GM19240 (cell line): ENCODE data around the gene ASB13.
"Not testable (repeated sequence)": the region's sequence is repeated elsewhere in the genome, so short reads cannot be mapped to it uniquely, and the experiment has no call there.

Experiments
- DNase-seq: peaks from one replicate; pipeline ENCODE4 v3.0.0; 2011; ENCODE audit warnings: low spot score; ENCODE audit not compliant: insufficient read length

ASB13 gene

GRCh38 chr10:5608608-5609220 lies 57.7 kb downstream of the ASB13 start:
- no peak for DNase-seq

- DNase-seq, result no peak
Observed at GRCh38 chr10:5607594-5607993, 58.8 kb downstream of the ASB13 start.

- no peak for DNase-seq
Observed at GRCh38 chr10:5606864-5607263, 59.5 kb downstream of the ASB13 start.

GRCh38 chr10:5606321-5606720 lies 60.1 kb downstream of the ASB13 start:
- no peak for DNase-seq

- DNase-seq, result no peak
Observed at GRCh38 chr10:5604961-5605360, 61.4 kb downstream of the ASB13 start.

GRCh38 chr10:5604236-5604925 lies 62.0 kb downstream of the ASB13 start:
- DNase-seq, result no peak

- DNase-seq, result no peak
Observed at GRCh38 chr10:5603848-5604170, 62.6 kb downstream of the ASB13 start.

GRCh38 chr10:5603091-5603847 lies 63.1 kb downstream of the ASB13 start:
- DNase-seq, result no peak

GRCh38 chr10:5601826-5602495 lies 64.4 kb downstream of the ASB13 start:
- no peak for DNase-seq

GRCh38 chr10:5600908-5601307 lies 65.5 kb downstream of the ASB13 start:
- DNase-seq, result no peak

GRCh38 chr10:5599613-5600520 lies 66.5 kb downstream of the ASB13 start:
- DNase-seq, result no peak

GRCh38 chr10:5598085-5598690 lies 68.2 kb downstream of the ASB13 start:
- no peak for DNase-seq

GRCh38 chr10:5596611-5597341 lies 69.6 kb downstream of the ASB13 start:
- DNase-seq, result no peak

GRCh38 chr10:5595994-5596471 lies 70.4 kb downstream of the ASB13 start:
- DNase-seq, result no peak

GRCh38 chr10:5595591-5595990 lies 70.8 kb downstream of the ASB13 start:
- DNase-seq, result no peak

GRCh38 chr10:5595095-5595494 lies 71.3 kb downstream of the ASB13 start:
- DNase-seq, result no peak

GRCh38 chr10:5594271-5595049 lies 71.9 kb downstream of the ASB13 start:
- DNase-seq, result no peak

GRCh38 chr10:5593347-5593746 lies 73.0 kb downstream of the ASB13 start:
- not testable (repeated sequence) for DNase-seq

- no peak for DNase-seq
Observed at GRCh38 chr10:5592070-5592469, 74.3 kb downstream of the ASB13 start.
